T47D (cell line): ENCODE results near the gene APOBEC3G.

ENCODE experiments used
- DNase-seq, 2 experiments: peaks; one replicate each; pipeline versions ENCODE4 v3.0.0 to v3.0.0-alpha.2; 2011 to 2012; ENCODE audit warnings: low read depth in 1 of 2, low spot score in 1 of 2
- JUND ChIP-seq: IDR thresholded peaks from 2 replicates; pipeline ENCODE4 v1.6.1; 2012; ENCODE audit warnings: low read depth
- in situ Hi-C: cut with HindIII; loops from 2 replicates; pipeline ENCODE4 v1.10.0; 2016; ENCODE audit warnings: low sequenced_read_pairs, low pct_unique_long_range_greater_than_20kb

Gene APOBEC3G

GRCh38 chr22:39130892-39131855, 54.1 kb downstream of the APOBEC3G start:
- no peak for DNase-seq

GRCh38 chr22:39132281-39132680, 55.2 kb downstream of the APOBEC3G start:
- TF ChIP-seq JUND, result no peak
- DNase-seq, result no peak
- in situ Hi-C loops, result no loop called here

More at GRCh38 chr22:39130892-39131855, 54.1 kb downstream of the APOBEC3G start:
- in situ Hi-C loops, result no loop called here
- no peak for TF ChIP-seq JUND

GRCh38 chr22:39132871-39133524, 55.9 kb downstream of the APOBEC3G start:
- no peak for DNase-seq
- TF ChIP-seq JUND, result no peak
- in situ Hi-C loops, result no loop called here

- DNase-seq, result no peak
- no peak for TF ChIP-seq JUND
- in situ Hi-C loops, result no loop called here
Observed at GRCh38 chr22:39133871-39134270, 56.8 kb downstream of the APOBEC3G start.

GRCh38 chr22:39134366-39135091, 57.5 kb downstream of the APOBEC3G start:
- in situ Hi-C loops, result no loop called here
- no peak for DNase-seq
- no peak for TF ChIP-seq JUND

- in situ Hi-C loops, result no loop called here
- TF ChIP-seq JUND, result no peak
- peak in 1 of 2 experiments; percentile 31 for DNase-seq
Observed at GRCh38 chr22:39135092-39135896, 58.2 kb downstream of the APOBEC3G start.

GRCh38 chr22:39136317-39136716, 59.2 kb downstream of the APOBEC3G start:
- DNase-seq, result no peak
- in situ Hi-C loops, result no loop called here
- no peak for TF ChIP-seq JUND
